ENCODE measurements around the gene BST2. TPM values are rescaled to one million over a fixed set of nuclear protein-coding genes. Genes with fewer than 3 reads are reported as not detected.

Gene BST2
- total RNA-seq, 2 donors from 2014 or later, result 12.8 to 15.6 TPM

- H3K9ac ChIP-seq (ENCODE audit: low read depth in 2 of 2, low read length in 2 of 2), result no peak overlapping the region
- DNase-seq, result no peak
- H3K4me3 ChIP-seq, result no peak overlapping the region
- H3K36me3 ChIP-seq, result no peaks in the 10 kb centered on the region
- H3K27ac ChIP-seq, result no peak overlapping the region
- TF ChIP-seq CTCF (IDR thresholded peaks at IDR 0.05), result no peak
- intact Hi-C loops (cut with DNase I), result no loop called here
- H3K9me3 ChIP-seq, result no peaks in the 10 kb centered on the region
- H3K4me1 ChIP-seq, result no peaks in the 10 kb centered on the region
- H3K27me3 ChIP-seq, result peaks cover 3% of the 10 kb centered on the region
These were observed 6.4 kb downstream of the BST2 start for GRCh38 chr19:17398902-17399527.

- Histone ChIP-seq H3K4me3 (no peak overlapping the region), H3K27me3 (peaks cover 12% of the 10 kb centered on the region), H3K9ac (ENCODE audit: low read depth in 2 of 2, low read length in 2 of 2) (no peak overlapping the region), H3K36me3 (no peaks in the 10 kb centered on the region), H3K27ac (no peak overlapping the region), H3K9me3 (no peaks in the 10 kb centered on the region), H3K4me1 (peaks cover 6% of the 10 kb centered on the region)
- peak; percentile 62 for TF ChIP-seq CTCF (IDR thresholded peaks at IDR 0.05)
- intact Hi-C loops (cut with DNase I), result loop anchor here (5.0 kb wide), 1 partner anchor 72 kb away; no protein-coding TSS in a partner anchor
- peak; percentile 78 for DNase-seq
These were observed 10.5 kb downstream of the BST2 start for GRCh38 chr19:17394891-17395415.

GRCh38 chr19:17393914-17394313 lies 11.5 kb downstream of the BST2 start, which contains the start of gene CCDC194:
TSS of gene CCDC194 (minus strand) at chr19:17394196. CDS start at chr19:17394158, 38 bp downstream.
- intact Hi-C loops (cut with DNase I), result loop anchor here (5.0 kb wide), 1 partner anchor 73 kb away; no protein-coding TSS in a partner anchor
- TF ChIP-seq CTCF (IDR thresholded peaks at IDR 0.05), result no peak

GRCh38 chr19:17393002-17393401 lies 12.4 kb downstream of the BST2 start:
- Histone ChIP-seq H3K9ac (ENCODE audit: low read depth in 2 of 2, low read length in 2 of 2) (no peak overlapping the region), H3K27ac (no peak overlapping the region), H3K27me3 (peaks cover 12% of the 10 kb centered on the region), H3K4me3 (no peak overlapping the region), H3K4me1 (peaks cover 6% of the 10 kb centered on the region), H3K9me3 (no peaks in the 10 kb centered on the region), H3K36me3 (no peaks in the 10 kb centered on the region)
- no peak for TF ChIP-seq CTCF (IDR thresholded peaks at IDR 0.05)
- DNase-seq, result no peak
- intact Hi-C loops (cut with DNase I), result loop anchor here (5.0 kb wide), 1 partner anchor 74 kb away; no protein-coding TSS in a partner anchor

More at GRCh38 chr19:17393914-17394313, 11.5 kb downstream of the BST2 start, which contains the start of gene CCDC194:
- Histone ChIP-seq H3K9ac (ENCODE audit: low read depth in 2 of 2, low read length in 2 of 2) (no peak within 1 kb of the TSS), H3K27ac (no peak within 1 kb of the TSS), H3K9me3 (no peaks in the 10 kb centered on the region), H3K4me1 (peaks cover 6% of the 10 kb centered on the region), H3K36me3 (no peaks in the 10 kb centered on the region), H3K4me3 (no peak within 1 kb of the TSS), H3K27me3 (peaks cover 12% of the 10 kb centered on the region)
- DNase-seq, result no peak

- peaks cover 12% of the 10 kb centered on the region for H3K27me3 ChIP-seq
- no peak overlapping the region for H3K27ac ChIP-seq
- no peaks in the 10 kb centered on the region for H3K36me3 ChIP-seq
- TF ChIP-seq CTCF (IDR thresholded peaks at IDR 0.05), result no peak
- peak overlapping the region; percentile 35 for H3K4me3 ChIP-seq
- peak overlapping the region in 1 of 2 donors; percentile 43 for H3K9ac ChIP-seq (ENCODE audit: low read depth in 2 of 2, low read length in 2 of 2)
- no peak for DNase-seq
- H3K9me3 ChIP-seq, result no peaks in the 10 kb centered on the region
- intact Hi-C loops (cut with DNase I), result loop anchor here (5.0 kb wide), 1 partner anchor 76 kb away; no protein-coding TSS in a partner anchor
- H3K4me1 ChIP-seq, result peaks cover 6% of the 10 kb centered on the region
These were observed 13.9 kb downstream of the BST2 start for GRCh38 chr19:17391371-17392151.

Data from colonic mucosa (tissue), 4 donors.